BE2C (cell line): Measurements from ENCODE around the gene DDX28.
"Not testable (repeated sequence)": the region's sequence is repeated elsewhere in the genome, so short reads cannot be mapped to it uniquely, and the experiment has no call there.

Source experiments
- DNase-seq: peaks from one replicate; pipeline ENCODE4 v3.0.0-alpha.2; 2020
- H3K27me3 ChIP-seq: fragments of 250-450 bp; sonication (Bioruptor Pico); 2 replicates; pipeline ENCODE4 v1.5.1; 2020; ENCODE audit warnings: mild to moderate bottlenecking
- H3K36me3 ChIP-seq: fragments of 250-450 bp; sonication (Bioruptor Pico); 2 replicates; pipeline ENCODE4 v1.5.1; 2020; ENCODE audit warnings: mild to moderate bottlenecking
- H3K4me1 ChIP-seq: fragments of 250-450 bp; sonication (Bioruptor Pico); 2 replicates; pipeline ENCODE4 v1.5.1; 2020
- H3K4me3 ChIP-seq: 2 replicates; pipeline ENCODE4 v1.5.1; 2011; ENCODE audit warnings: low read depth, low read length
- H3K9me3 ChIP-seq: fragments of 250-450 bp; sonication (Bioruptor Pico); 2 replicates; pipeline ENCODE4 v1.5.1; 2020
- TF ChIP-seq, protein P1 (sequence below): IDR thresholded peaks from 2 replicates; pipeline ENCODE4 v1.5.1; 2012; ENCODE audit warnings: mild to moderate bottlenecking, low read depth, low read length

The DDX28 gene

DNA sequence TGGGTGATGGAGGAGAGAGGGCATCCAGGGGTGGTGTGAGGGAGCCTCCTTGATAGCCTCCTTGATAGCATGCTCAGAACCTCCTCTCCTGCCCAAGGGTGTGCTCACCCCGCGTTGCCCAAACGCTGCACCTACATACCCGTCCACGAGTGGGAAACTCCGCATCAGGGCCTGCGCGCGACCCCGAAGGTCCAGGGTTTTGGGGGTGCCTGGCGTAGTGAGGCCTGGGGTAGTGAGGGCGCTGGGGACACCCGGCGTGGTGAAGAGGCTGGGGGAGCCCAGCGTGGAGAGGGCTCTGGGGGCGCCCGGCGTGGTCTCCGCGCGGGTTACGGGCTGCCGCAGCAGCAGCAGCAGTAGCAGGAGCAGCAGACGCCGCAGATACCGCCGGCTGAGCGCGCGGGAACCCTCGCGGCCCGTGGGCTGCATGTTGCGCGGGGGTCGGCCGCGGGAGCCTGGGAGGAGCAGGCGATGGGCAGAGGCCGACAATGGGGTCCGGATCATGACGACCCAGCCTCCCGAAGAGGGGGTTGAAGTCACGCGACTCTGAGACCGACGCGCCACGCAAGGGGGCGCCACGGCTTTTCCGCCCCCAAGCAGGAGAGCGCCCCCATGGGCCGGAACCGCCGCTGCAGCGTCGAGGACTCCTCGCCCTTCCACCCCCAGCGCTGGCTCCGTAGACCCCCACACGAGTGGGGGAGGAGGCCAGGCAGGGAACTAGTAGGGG lies 42.9 kb downstream of the DDX28 start, which contains the start of gene DPEP3:
Gene DPEP3, minus strand, starts transcription at position 545 of the 724 bp plus-strand sequence. Its CDS starts 119 bp downstream, at position 426.
- H3K27me3 ChIP-seq = no peaks in the 10 kb centered on the region
- TF ChIP-seq, protein P1, sequence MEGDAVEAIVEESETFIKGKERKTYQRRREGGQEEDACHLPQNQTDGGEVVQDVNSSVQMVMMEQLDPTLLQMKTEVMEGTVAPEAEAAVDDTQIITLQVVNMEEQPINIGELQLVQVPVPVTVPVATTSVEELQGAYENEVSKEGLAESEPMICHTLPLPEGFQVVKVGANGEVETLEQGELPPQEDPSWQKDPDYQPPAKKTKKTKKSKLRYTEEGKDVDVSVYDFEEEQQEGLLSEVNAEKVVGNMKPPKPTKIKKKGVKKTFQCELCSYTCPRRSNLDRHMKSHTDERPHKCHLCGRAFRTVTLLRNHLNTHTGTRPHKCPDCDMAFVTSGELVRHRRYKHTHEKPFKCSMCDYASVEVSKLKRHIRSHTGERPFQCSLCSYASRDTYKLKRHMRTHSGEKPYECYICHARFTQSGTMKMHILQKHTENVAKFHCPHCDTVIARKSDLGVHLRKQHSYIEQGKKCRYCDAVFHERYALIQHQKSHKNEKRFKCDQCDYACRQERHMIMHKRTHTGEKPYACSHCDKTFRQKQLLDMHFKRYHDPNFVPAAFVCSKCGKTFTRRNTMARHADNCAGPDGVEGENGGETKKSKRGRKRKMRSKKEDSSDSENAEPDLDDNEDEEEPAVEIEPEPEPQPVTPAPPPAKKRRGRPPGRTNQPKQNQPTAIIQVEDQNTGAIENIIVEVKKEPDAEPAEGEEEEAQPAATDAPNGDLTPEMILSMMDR = no peak
- H3K9me3 ChIP-seq = no peaks in the 10 kb centered on the region
- no peaks in the 10 kb centered on the region for H3K36me3 ChIP-seq
- H3K4me3 ChIP-seq = no peak within 1 kb of the TSS
- DNase-seq = no peak
- no peaks in the 10 kb centered on the region for H3K4me1 ChIP-seq

DNA sequence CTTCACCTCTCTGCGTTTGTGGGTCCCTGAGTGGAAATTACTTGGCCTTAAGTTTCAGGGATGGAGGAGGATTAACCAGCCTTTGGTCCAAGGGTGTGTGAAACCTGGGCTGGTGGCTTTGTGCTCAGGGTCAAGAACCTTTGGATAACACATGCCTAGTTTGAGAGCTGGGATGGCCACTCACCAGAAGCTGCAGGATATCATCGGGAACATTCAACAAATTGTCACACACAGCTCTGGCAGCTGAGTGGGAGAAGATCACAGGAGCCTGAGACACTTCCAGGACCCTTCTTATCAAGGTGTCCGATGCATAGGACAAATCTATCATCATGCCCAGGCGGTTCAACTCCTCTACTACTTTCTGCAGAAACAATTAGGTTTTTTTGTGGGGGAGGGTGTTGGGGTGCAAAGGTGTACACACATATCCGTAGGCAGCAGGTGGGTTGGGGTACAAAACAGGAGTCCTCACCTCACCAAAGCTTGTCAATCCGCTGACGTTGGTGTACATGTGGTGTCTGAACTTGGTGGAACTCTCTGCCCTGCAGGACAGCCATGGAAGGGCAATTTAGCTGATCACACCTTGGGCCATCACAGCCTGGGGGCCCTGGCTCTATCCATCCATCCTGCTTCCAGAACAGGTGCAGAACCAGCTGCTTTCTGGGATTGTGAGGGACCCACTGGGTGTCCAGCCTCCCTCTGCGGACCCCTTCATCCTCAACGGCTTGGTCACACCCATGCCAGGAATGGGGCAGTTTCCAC lies 45.4 kb downstream of the DDX28 start:
- Histone ChIP-seq H3K9me3 (no peaks in the 10 kb centered on the region), H3K36me3 (no peaks in the 10 kb centered on the region), H3K4me3 (no peak overlapping the region), H3K4me1 (no peaks in the 10 kb centered on the region), H3K27me3 (no peaks in the 10 kb centered on the region)
- TF ChIP-seq, protein P1 = no peak
- DNase-seq = no peak

DNA sequence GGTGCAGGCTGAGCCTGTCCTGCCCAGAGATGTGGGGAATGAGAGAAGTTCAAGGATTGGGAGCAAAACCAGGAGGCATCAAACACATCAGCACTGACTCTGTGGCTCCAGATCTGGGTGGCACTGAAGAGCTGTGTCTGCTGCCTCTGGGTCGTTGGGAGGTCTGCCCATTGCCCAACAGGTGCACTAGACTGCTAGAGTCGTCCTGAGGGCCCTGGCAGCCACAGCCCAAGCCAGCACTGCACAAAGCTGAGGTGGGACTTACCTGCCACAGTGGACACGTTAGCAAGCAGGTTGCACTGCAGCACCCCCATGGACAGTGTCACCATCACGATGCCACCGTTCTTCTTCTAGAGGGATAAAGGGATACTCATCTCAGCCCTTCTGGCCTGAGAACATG lies 46.0 kb downstream of the DDX28 start:
- H3K9me3 ChIP-seq = no peaks in the 10 kb centered on the region
- H3K36me3 ChIP-seq = no peaks in the 10 kb centered on the region
- no peak for DNase-seq
- no peaks in the 10 kb centered on the region for H3K4me1 ChIP-seq
- no peaks in the 10 kb centered on the region for H3K27me3 ChIP-seq
- TF ChIP-seq, protein P1 = no peak
- H3K4me3 ChIP-seq = no peak overlapping the region

DNA sequence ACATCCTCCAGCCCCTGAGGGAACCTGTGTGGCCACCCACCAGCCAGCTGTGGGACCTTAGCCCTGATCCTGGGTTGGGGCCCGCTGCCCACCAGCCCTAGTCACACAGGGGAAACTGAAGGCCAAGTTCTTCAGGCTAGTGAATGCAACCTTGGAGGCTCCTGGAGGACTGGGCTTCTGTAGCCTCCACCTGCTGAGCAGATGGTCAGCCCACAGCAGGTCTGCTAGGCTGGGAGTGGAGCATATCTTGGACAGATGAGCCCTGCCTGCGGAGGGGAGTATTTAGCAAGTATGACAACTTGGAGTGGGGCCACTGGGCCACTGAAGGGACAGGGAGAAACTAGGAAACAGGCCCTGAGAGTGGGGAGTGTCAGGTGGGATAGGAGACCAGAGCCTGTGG lies 46.8 kb downstream of the DDX28 start:
- H3K36me3 ChIP-seq = no peaks in the 10 kb centered on the region
- TF ChIP-seq, protein P1 = no peak
- H3K27me3 ChIP-seq = no peaks in the 10 kb centered on the region
- H3K9me3 ChIP-seq = no peaks in the 10 kb centered on the region
- DNase-seq = no peak
- H3K4me1 ChIP-seq = no peaks in the 10 kb centered on the region
- H3K4me3 ChIP-seq = no peak overlapping the region

DNA sequence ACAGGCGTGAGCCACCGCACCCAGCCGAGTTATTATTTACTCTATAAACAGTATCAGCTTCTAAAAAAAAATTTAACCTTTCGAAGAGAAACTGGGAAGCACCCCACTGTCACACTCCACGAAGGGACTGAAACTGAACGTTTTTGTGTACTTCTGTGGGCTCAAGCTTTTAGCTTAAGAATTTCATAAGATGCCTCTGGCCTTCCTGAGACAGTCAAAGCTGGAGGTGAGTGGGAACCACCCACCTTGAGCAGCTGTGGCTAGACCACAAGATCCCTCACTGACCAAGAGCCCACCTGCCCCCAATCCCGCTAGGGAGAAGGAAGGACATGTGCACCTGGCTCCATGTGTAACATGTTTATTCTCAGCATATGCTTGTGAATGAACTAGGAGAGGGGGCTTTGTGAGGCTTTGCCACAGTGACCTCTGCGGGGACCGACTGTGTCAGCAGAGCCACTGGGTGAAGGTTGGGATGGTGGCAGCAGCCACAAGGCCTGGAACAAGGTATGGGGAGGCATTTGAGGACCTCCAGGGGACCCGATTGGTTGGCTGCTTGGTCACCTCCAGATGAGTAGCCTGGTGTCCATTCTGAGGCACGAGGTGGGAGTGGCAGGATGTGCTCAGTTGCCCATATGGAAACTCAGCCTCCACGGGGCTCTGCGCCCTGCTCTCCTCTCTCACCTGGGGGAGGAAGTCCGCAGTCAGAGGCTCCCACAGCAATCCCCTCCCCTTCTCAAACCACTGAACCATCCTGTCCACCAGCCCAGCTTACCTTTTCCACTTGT lies 47.5 kb downstream of the DDX28 start:
- H3K9me3 ChIP-seq = no peaks in the 10 kb centered on the region
- no peaks in the 10 kb centered on the region for H3K27me3 ChIP-seq
- no peak for DNase-seq
- TF ChIP-seq, protein P1 = no peak
- no peak overlapping the region for H3K4me3 ChIP-seq
- no peaks in the 10 kb centered on the region for H3K4me1 ChIP-seq
- no peaks in the 10 kb centered on the region for H3K36me3 ChIP-seq

DNA sequence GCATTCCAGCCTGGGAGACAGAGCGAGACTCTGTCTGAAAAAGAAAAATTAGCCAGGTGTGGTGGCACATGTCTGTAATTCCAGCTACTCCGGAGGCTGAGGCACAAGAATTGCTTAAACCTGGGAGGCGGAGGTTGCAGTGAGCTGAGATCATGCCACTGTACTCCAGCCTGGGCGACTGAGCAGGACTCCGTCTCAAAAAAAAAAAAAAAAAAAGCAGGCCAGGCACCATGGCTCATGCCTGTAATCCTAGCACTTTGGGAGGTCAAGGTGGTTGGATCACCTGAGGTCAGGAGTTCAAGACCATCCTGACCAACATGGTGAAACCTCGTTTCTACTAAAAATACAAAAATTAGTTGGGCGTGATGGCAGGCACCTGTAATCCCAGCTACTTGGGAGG lies 50.7 kb downstream of the DDX28 start:
- not testable (repeated sequence) for H3K27me3 ChIP-seq, H3K36me3 ChIP-seq, H3K4me3 ChIP-seq, DNase-seq, H3K4me1 ChIP-seq, H3K9me3 ChIP-seq
